HG02610 (cell line): ENCODE results near the gene CFAP58.

Experiments used
- ATAC-seq: cut with Tn5 transposase; IDR thresholded peaks from one replicate; pipeline ENCODE4 v1.9.1; 2021; ENCODE audit warnings: mild to moderate bottlenecking, moderate library complexity; ENCODE audit not compliant: unreplicated experiment

CFAP58 gene

DNA sequence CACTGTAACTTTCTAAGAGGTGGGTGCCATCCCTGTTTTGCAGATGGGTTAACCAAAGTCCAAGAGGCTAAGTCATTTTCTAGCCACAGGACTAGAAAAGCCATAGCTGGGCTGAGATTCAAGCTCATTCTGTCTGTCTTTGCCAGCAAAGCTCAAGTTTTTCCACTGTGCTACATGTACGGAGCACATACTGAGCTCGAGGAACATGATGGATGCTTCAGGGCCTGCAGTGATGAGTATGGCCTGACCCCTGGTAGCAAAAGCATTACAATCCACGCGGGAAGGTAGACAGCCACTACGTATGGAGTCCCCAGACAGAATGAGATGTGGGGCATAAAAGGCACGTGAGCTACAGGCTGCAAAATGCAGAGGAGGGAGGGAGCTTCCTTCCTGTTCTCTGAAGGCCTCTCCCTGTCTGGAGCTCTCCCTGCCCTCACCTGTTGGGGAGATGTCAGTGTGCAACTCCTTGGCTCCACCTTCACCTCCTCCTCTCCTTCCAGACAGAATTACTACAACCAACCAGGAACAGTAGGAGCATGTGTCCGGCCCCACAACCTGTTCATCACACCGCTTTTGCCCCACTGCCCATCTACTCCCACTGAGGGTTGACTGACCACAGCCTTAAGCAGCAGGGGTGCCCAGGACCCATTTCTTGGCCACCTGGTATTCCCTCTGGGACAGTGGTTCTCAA, 31.8 kb upstream of the CFAP58 start:
- no peak for ATAC-seq

DNA sequence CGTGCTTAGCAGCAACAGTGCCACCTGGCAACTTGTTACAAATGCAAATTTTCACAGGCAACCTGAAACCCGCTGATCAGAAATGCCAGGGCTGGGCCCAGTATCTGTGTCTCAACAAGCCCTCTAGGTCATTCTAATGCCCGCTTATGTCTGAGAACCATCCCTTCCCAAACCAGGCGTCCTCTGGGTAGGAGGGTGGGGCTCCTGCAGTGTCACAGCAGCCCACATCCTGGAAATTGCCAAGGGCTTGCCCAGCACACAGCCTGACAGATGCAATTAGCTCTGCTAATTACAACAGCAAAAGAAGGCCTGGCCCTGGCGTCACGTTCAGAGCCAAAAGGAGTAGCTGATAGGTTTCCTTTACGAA, 31.2 kb upstream of the CFAP58 start:
- no peak for ATAC-seq

DNA sequence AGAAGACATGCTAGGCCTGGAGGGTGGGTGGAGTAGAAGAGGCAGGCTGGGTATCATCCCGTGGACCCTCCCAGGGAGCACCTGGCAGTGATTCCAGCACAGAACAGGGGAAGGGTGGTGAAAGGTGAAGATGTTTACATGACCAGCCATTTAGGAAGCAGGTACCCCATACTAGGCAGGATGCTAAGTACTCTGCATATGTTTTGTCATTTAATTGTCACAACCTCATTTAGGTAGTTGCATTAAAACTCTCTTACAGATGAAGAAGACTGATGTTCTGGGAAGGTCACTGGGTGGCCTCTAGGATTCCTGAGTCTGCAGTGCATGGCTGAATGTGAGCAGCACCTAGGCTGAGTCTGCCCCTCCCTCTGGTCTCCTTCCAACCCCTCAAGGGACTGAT, 30.5 kb upstream of the CFAP58 start:
- ATAC-seq = no peak

DNA sequence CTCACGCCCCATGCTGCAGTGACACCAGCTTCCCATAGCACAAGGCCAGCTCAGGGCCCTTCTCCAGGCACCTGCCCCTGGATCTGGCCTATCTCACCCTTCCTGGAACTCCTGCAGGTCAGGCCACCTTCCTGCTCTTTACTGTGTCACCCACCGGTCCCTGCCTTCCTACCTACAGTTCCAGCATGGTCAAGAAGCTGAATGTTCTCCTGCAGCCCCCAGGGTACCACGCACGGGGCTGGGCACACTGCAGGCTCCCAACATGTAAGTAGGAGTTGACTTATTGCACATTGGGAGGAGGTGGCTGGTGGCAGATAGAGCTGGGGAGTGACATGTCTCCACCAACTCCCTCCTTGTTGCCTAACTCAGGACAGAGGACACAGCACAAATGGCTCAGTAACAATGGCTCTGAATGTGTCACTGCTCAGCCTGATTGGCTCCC, 29.9 kb upstream of the CFAP58 start:
- no peak for ATAC-seq

DNA sequence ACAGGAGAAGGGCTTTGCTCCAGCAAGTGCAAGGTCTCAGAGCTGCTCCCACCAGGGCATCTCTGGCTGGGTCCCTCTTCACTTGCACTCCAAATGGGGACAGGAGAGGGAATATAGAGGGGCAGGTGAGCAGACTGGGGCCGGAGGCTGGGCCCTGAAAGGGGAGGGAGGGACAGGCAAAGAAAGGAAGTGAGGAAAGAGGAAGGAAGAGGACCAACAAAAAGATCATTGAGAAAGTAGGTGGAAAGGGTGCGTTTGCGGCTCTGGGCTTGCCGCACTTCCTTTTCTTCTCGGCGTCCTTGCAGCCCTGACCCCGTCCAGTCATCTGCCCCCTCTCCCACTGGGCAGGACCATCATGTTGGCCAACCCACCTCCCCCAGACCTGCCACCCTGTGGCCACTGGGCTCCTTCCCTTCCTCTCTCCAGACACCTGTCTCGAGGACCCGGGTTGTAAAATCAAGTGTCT, 29.4 kb upstream of the CFAP58 start:
- ATAC-seq = no peak

DNA sequence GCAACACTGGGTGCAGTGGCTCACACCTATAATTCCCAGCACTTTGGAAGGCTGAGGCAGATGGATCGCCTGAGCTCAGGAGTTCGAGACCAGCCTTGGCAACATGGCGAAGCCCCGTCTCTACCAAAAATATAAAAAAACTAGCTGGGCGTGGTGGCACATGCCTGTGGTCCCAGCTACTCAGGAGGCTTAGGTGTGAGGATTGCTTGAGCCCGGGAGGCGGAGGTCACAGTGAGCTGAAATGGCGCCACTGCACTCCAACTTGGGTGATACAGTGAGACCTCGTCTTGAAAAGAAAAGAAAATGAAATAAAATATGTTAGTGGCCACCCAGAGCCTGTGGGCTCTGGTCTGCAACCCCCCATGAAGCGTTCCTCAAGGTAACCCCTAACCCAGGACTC, 28.7 kb upstream of the CFAP58 start:
- ATAC-seq = no peak

DNA sequence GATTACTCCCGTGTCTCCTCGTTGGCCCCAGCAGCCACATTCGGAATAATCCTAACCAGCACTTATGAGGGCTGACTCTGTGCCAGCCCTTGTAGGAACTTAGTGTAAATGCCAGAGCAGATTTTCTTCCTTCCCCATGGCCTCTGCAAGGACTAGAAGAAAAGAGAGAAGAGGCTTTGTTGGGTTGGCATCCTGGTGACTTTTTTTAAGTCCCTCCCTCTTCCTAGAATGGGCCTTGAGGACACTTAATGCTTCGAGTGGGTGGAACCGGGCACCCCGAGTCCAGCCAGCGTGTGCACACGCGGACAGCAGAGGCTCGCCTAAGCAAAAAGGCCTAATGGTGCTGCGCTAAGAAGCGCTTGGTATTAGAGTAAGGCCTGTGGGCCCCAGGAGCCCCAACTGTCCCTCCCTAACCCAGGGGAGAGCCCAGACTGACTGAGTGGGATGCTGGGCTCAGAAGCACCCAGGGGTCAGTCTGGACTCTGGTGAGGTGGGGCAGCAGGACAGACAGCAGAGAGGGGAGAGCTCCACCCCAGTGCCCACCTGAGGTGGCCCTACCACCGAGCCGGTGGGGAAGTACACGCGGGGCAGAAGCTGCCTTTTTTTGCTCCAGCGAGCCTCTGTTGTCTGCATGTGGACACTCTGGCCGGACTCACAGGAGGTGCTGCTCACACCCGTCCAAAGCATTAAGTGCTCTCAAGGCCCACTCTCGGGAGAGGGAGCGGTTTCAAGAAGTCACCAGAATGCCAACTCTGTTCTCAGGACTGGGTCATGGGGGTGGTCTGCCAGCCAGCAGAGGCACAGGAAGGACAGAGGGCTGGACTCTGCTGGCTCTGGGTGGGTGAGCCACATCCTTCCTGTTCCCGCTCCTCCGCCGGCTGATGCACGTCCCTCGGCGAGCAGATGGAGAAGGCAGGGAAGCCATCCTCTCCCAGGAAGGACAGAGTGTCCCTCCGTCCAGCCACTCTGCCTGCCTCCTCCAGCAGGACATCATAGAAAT, 27.9 kb upstream of the CFAP58 start:
- ATAC-seq = no peak

DNA sequence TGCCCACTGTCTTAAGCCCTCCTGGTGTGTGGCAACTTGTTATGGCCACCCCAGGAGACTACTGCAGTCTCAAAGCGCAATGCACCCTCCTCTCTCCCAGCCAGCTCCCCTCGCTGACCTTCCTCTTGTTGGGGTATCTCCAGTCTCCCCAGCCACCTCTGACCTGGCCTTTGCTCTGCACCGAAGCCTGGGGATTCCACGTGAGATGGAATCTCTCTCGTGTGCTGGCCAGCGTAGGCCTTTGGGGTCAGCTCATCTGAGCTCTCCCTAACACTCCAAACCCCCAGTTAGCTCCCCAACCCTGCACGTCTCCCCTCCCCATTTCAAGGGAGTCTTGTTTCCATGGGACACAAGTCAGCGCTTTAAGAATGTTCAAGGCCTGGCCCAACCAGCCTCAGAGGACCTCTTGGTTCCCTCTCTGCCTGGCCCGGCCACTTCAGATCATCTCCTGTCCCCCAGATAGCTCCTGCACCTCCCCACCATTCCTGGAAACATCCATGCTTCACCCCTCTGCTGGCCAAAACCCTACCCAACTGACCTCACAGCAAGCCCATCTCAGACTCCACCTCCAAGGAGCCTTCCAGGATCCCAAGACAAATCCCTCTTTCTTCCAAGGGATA, 26.5 kb upstream of the CFAP58 start:
- no peak for ATAC-seq

DNA sequence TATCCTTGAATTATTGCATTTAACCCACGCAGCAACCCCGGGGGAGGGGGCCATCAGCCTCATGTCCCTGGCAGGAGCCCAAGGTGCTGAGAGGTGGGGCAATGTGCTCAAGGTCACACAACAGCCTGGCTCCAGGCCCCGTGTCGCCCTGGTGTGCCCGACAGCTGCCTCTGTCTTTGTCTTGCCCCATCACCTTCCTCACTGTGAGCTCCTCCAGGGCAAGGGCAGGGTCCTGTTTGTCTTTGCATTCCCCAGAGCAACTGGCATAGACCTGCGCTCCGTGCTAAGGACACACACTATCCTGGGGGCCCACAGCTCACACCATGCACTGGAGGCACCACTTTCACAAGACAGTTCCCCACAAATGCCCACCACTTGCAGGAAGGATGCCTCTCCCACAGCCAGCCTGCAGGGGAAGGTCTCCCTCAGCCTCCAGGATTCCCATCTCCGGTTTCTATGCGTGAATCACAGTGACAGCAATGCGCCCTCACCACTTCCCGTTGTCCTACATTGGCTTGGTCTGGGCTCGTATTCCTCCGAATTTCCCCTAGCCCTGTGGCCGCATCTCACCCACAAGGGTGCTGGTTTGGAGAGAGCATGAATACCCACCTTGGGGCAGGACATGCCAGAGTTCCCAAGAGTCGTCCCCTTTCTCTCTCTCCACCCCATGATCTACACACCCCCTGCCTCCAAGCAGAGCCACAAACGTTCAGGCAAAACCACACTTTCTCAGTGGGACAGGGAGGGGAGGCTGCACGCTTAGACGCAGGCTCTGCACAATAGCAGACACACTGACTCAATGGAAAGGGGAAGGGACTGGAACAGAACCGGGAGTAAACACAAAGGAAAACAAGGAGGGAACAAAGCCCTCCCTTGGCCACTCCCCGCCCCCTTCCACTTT, 25.6 kb upstream of the CFAP58 start:
- no peak for ATAC-seq

DNA sequence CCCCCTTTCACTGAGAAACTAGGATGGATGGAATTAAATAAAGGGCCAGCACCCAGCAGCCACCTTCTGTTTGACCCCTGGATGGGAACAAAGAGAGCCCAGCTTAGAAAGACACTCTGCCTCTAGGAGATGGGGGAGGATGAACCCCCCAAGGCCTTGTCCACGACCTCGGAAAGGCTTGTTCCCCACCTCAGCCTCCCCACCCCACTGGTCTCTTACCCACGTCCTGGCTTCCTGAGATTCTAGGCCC, 25.1 kb upstream of the CFAP58 start:
- no peak for ATAC-seq

DNA sequence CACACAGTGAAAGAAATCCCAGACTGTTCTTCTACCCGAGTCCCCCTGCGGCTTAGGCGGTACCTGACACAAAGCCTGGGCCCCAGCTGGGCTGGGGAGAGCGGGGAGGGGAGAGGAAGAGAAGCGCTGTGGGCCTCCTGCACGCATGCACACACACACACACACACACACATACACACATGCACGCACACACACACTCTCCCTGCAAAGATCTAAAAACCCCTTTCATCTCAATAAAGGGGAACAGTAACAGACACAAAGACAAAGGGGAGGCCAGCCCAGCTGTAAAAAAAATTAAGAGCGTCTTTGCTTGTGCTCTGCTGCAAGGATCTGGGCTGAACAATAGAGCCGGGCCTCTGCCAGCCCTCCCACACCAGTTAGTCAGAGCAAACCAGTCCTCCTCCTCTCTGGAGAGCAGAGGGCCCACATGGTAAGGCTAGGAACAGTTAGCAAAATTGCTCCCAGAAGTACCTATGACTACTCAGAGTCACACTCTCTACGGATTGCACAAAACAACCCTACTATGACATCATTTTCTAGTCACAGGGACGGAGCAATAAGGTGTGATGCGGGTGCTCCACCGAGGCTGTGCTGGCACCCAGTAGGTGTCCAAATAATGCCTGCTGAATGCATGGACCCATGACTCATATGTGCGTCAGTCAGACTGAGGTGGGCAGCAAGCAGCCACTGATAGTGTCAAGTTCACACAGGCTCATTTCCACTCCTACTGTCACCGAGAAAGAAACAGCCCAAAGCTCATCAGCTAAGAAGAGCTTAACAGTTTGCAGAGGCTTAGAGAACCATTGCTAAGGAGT, 24.5 kb upstream of the CFAP58 start:
- peak; percentile 48 for ATAC-seq

DNA sequence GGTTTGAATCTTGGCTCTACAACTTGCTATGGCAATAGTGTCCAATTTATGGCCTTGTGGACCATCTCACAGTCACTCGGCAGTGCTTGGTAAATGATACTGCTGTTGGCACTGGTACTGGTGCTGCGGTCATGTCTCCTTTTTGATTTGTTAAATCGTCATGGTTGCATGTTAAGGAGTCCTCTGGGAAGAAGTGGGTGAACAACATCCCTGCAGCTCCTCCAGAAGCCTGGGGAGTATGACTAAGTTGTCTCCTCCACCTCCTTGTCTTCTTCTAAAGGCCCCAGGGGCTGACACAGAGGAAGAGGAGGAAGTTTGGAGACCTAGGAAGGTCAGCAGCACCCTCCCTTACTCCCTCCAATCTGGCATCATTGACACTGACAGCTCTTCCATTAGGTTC, 23.9 kb upstream of the CFAP58 start:
- ATAC-seq = no peak

DNA sequence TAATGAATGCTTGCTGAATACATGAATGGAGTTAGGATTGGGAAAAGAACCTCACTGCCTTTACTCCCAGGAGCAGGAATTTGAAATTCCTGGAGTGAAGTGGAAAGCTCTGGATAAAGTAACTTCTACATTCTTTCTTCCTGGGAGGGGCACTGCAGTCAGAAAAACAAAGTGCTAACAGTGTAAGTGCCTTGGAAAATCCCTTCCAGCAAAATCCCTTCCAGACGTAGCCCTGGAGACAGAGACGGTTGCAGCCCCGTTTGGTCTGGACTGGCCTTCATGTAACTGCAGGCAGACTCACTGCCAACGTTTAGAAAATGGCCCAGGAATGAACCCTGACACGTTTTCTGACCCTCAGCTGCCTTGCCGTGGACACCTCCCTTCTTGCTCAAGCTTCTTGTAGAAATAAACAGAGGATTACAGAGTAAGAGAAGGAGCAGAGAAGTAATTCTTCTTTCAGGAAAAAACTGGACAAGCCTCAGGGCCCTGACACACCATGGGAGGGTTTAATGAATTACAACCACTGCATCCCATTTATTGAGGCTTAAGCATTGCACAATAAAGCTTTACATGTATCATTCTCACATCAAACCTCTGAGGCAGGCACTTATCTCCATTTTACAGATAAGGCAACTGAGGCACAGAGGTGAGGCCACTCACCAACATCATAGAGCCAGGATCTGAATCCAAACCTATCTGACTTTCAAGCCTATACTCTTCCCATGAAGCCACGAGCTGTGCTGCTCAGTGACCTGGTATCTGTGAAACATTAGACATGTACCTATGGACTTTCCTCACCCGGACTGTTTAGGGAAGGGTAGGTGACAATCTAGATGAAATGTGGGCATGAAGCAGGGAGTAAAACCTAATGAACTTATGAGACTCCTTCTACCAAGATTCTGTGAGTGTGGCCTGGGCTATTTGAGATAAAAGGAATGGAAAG, 23.2 kb upstream of the CFAP58 start:
- ATAC-seq = no peak

DNA sequence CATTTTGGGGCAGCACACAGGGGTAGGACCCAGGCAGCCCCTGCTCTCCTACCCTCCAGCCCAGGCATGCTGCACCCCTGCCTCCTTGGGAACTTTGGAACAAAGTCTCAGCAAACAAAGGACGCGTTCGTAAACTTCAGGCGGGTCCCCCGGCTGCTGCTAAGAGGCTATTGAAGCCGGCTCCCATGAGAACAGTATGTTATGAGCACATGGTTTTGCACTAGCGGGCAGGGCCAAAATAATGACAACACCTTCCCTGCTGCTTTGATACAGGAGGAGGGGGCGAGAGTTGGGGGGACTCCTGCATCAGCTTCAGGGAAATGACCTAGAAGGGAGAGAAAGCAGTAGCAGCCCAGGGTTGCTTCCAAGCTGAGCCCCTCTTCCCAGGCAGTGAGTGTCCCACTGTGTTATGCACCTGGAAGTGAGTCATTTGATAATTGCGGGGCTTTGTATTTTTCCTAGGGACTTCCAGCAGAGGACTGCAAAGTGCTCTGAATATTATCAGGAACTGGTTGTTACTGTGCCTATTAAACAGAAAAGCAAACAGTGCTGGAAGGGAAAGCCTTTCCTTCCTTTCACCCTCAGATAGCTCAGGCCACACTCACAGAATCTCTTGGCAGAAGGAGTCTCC, 22.3 kb upstream of the CFAP58 start:
- ATAC-seq = no peak

DNA sequence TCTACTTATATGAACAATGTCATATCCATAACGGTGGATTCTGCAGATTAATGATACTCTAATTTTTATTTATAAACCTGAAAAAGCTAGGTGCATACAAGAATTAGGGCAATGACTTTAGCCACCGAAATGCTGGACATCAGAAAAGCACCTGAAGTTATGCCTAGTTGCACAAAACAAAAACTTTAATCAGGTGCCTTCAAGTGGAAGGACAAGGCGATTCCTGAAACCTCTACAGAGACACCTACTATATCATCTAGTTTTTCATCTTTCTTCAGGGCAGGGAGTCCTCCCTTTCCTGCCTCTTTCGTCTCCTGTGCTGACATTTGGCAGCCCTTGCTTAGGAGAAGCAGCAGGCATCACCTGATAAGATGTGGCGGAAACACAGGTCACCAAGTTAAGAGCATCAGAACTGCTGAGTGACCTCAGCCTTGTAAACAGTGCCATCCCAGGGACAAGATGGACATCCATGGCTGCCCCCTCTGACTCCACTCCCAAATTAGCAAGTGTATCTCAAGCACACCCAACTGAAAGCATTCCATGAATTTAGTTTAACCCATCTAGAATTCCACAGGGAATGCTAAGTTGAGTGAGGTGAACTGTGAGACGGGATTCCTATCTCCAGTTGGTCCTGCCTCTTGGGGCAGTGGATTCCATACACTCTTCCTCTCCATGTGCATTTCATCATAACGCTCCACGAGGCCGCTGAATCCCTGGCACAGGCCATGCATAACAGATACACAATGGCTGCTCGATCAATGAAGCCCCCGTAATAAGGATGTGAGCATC, 21.2 kb upstream of the CFAP58 start:
- ATAC-seq = no peak

DNA sequence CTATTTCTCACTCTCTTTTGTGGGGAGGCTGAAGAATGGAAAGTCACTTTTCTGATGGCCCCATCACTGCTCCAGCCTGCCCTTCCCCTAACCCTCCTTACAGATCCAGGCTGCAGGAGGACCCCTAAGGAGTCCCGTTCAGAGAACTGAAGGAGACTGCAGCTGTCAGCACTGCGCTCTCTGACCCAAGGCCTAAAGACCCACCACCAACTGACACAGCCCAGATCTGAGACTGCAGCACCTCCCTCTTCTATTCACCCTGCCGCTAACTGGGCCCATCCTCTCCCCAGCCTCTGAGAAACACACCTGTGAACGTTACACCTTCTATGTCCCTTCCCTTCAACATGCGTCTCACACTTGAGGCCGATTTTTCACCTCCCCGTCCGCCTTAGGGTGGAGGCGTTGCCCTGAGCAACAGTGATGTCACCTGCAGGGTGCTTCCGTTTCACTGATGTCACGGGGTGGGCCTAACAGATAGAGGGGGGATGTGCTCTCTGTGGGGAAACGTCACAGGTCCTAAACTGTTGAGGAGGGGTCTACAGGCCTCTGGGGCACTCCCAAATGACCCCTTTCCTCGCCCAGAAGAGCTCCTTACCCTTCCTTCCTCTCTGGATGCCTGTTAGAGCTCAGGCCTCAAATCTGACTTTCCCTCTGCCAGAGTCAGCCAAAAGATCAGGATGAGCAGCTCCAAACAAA, 20.5 kb upstream of the CFAP58 start:
- no peak for ATAC-seq

DNA sequence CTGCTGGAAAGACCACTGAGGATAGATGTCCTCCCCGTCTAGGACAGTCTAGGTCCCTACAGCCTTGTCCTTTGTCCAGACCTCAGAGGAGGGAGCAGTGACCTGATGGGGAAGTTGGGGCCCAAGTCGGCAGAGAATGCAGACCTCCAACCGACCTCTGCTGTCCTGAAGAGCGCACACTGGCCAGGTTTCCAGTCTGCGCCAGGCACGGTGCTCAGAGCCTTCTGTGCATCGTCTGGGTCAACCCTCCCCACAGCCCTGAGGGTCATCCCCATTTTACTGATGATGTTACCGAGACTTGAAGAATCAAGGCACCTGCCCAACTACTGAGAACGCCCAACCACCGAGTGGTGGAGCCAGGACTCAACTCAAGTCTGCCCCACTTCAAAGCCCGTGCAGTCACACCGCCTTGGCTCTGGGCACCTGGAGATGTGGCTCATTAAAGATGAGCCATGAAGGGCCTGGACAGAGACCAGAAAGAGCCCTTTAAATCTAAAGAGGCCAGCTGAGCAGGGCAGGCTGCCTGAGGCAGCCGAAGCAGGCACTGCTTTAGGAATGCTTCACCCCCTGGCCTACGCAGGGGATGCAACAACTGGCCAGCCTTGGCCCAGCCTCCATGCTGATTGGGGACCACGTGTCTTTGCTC, 19.8 kb upstream of the CFAP58 start:
- ATAC-seq = no peak
